ENCODE measurements around the gene PTPN18.

- TF ChIP-seq NFRKB (IDR thresholded peaks at IDR 0.05) (no peak), ELF4 (IDR thresholded peaks at IDR 0.05) (no peak), FOXK2 (IDR thresholded peaks at IDR 0.05) (no peak), HDGF (IDR thresholded peaks at IDR 0.05; ENCODE audit: borderline replicate concordance) (no peak), FOXA1 (IDR thresholded peaks at IDR 0.05) (no peak), SUZ12 (IDR thresholded peaks at IDR 0.05) (no peak), CTBP1 (IDR thresholded peaks at IDR 0.05; ENCODE audit: borderline replicate concordance) (no peak), SP1 (IDR thresholded peaks at IDR 0.05) (no peak), FOXM1 (IDR thresholded peaks at IDR 0.05; ENCODE audit: borderline replicate concordance) (no peak), TARDBP (IDR thresholded peaks at IDR 0.05) (no peak)
- TF ChIP-seq, protein P1, sequence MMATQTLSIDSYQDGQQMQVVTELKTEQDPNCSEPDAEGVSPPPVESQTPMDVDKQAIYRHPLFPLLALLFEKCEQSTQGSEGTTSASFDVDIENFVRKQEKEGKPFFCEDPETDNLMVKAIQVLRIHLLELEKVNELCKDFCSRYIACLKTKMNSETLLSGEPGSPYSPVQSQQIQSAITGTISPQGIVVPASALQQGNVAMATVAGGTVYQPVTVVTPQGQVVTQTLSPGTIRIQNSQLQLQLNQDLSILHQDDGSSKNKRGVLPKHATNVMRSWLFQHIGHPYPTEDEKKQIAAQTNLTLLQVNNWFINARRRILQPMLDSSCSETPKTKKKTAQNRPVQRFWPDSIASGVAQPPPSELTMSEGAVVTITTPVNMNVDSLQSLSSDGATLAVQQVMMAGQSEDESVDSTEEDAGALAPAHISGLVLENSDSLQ (IDR thresholded peaks at IDR 0.05): no peak
These were observed 14.1 kb downstream of the PTPN18 start for GRCh38 chr2:130369965-130370341.

All from HEK293T (cell line).